Progenitor cell of endocrine pancreas (in vitro differentiated cells): ENCODE data around the gene B3GALNT1. TPM values are rescaled to one million over a fixed set of nuclear protein-coding genes. Genes with fewer than 3 reads are reported as not detected.

Experiments used
- total RNA-seq: library from RNA; stranded (reverse); gene quantifications from 2 replicates; pipeline ENCODE4 v1.2.1, GENCODE V29; 2021

Gene B3GALNT1
- total RNA-seq, 1 donor from 2014 or later = 22.6 TPM

Other genes starting within 250 kb of the B3GALNT1 start
- 46.6 and 48.3 TPM in 2 replicates for gene NMD3, start 116.0 kb upstream of the B3GALNT1 start, total RNA-seq